PC-9 (cell line): ENCODE measurements around the gene ELOVL7. TPM values are rescaled to one million over a fixed set of nuclear protein-coding genes. Genes with fewer than 3 reads are reported as not detected.
"Not testable (repeated sequence)": the region's sequence is repeated elsewhere in the genome, so short reads cannot be mapped to it uniquely, and the experiment has no call there.

Experiments
- BruUV-seq: library from RNA; stranded (reverse); fragments of 400-500 nt; replicated peaks from 2 replicates; lab custom pipeline; 2021; lab: Mats Ljungman, UMichigan
- CTCF ChIA-PET: fragments of 300-600 bp; sonication (Branson Sonifier 250); formaldehyde crosslinking; loops from one replicate; lab custom pipeline; 2022; ENCODE audit warnings: antibody characterized with exemption; lab: Charles Lee
- POLR2A ChIA-PET: fragments of 300-600 bp; sonication (Branson Sonifier 250); formaldehyde crosslinking; loops from one replicate; lab custom pipeline; 2022; ENCODE audit warnings: antibody characterized with exemption; ENCODE audit not compliant: unreplicated experiment; lab: Charles Lee
- DNase-seq, 2 experiments: peaks; one replicate each; pipeline versions ENCODE4 v3.0.0 to v3.0.0-alpha.2; 2015 to 2022; ENCODE audit warnings: mixed read lengths in 1 of 2
- H2AFZ ChIP-seq: fragments of 200-600 bp; sonication (generic); 2 replicates; pipeline ENCODE4 v1.8.1; 2017; ENCODE audit warnings: antibody characterized with exemption
- H3F3A ChIP-seq: fragments of 200-600 bp; sonication (generic); 2 replicates; pipeline ENCODE4 v1.8.1; 2017; ENCODE audit warnings: antibody characterized with exemption, mild to moderate bottlenecking, low read depth; ENCODE audit not compliant: insufficient read depth
- H3K27ac ChIP-seq: fragments of 200-600 bp; sonication (generic); 2 replicates; pipeline ENCODE4 v1.6.1; 2016; ENCODE audit warnings: mixed run types
- H3K27me3 ChIP-seq: fragments of 200-600 bp; sonication (generic); 2 replicates; pipeline ENCODE4 v1.6.1; 2016; ENCODE audit warnings: low read depth, mixed run types; ENCODE audit not compliant: insufficient read depth
- H3K36me3 ChIP-seq: fragments of 200-600 bp; sonication (generic); 2 replicates; pipeline ENCODE4 v1.6.1; 2016; ENCODE audit warnings: low read depth, mixed run types
- H3K4me1 ChIP-seq: fragments of 200-600 bp; sonication (generic); replicated peaks from 2 replicates; pipeline ENCODE4 v1.6.1; 2016; ENCODE audit warnings: mixed run types; ENCODE audit not compliant: insufficient read depth
- H3K4me2 ChIP-seq: fragments of 200-600 bp; sonication (generic); 2 replicates; pipeline ENCODE4 v1.6.1; 2017; ENCODE audit warnings: mixed run types
- H3K4me3 ChIP-seq: fragments of 200-600 bp; sonication (generic); 2 replicates; pipeline ENCODE4 v1.6.1; 2016; ENCODE audit warnings: mixed run types
- H3K79me2 ChIP-seq: fragments of 200-600 bp; sonication (generic); 2 replicates; pipeline ENCODE4 v1.6.1; 2017; ENCODE audit warnings: low read depth, mixed run types
- H3K9me2 ChIP-seq: fragments of 200-600 bp; sonication (generic); 2 replicates; pipeline ENCODE4 v1.8.1; 2017; ENCODE audit warnings: mild to moderate bottlenecking; ENCODE audit not compliant: insufficient read depth
- H3K9me3 ChIP-seq: fragments of 200-600 bp; sonication (generic); 2 replicates; pipeline ENCODE4 v1.8.1; 2016; ENCODE audit warnings: low read depth; ENCODE audit not compliant: insufficient read depth
- H4K20me1 ChIP-seq: fragments of 200-600 bp; sonication (generic); 2 replicates; pipeline ENCODE4 v1.8.1; 2017; ENCODE audit not compliant: insufficient read depth
- EZH2 ChIP-seq: fragments of 200-600 bp; sonication (generic); IDR thresholded peaks from 2 replicates; pipeline ENCODE4 v1.8.0; 2017; ENCODE audit warnings: antibody characterized with exemption, low read depth
- intact Hi-C: fragments of 100-400 bp; cut with micrococcal nuclease; formaldehyde crosslinking; loops from one replicate; pipeline ENCODE4 v1.10.0; 2022; ENCODE audit not compliant: unreplicated experiment
- total RNA-seq: library from RNA; stranded (reverse); gene quantifications from 2 replicates; pipeline ENCODE4 v1.2.3, GENCODE V29; 2021
- TF ChIP-seq, protein P1 (sequence below): fragments of 200-600 bp; sonication (generic); conservative IDR thresholded peaks from 2 replicates; pipeline ENCODE4 v1.6.1; 2017; ENCODE audit warnings: mixed run types, antibody characterized with exemption, mild to moderate bottlenecking, moderate library complexity

The ELOVL7 gene
- total RNA-seq, 1 experiment from 2014 or later = 24.3 TPM

- Histone ChIP-seq H3K9me3 (no peaks in the 10 kb centered on the region), H3K4me1 (no peaks in the 10 kb centered on the region), H3K36me3 (no peaks in the 10 kb centered on the region), H2AFZ (no peak overlapping the region), H3K79me2 (no peaks in the 10 kb centered on the region), H3K4me3 (no peak overlapping the region), H3K9me2 (no peaks in the 10 kb centered on the region), H3K27ac (no peak overlapping the region), H3F3A (no peaks in the 10 kb centered on the region), H3K27me3 (no peaks in the 10 kb centered on the region), H3K4me2 (no peak overlapping the region), H4K20me1 (no peaks in the 10 kb centered on the region)
- ChIA-PET CTCF (no interaction called here), POLR2A (no interaction called here)
- intact Hi-C loops = no loop called here
- TF ChIP-seq, protein P1, sequence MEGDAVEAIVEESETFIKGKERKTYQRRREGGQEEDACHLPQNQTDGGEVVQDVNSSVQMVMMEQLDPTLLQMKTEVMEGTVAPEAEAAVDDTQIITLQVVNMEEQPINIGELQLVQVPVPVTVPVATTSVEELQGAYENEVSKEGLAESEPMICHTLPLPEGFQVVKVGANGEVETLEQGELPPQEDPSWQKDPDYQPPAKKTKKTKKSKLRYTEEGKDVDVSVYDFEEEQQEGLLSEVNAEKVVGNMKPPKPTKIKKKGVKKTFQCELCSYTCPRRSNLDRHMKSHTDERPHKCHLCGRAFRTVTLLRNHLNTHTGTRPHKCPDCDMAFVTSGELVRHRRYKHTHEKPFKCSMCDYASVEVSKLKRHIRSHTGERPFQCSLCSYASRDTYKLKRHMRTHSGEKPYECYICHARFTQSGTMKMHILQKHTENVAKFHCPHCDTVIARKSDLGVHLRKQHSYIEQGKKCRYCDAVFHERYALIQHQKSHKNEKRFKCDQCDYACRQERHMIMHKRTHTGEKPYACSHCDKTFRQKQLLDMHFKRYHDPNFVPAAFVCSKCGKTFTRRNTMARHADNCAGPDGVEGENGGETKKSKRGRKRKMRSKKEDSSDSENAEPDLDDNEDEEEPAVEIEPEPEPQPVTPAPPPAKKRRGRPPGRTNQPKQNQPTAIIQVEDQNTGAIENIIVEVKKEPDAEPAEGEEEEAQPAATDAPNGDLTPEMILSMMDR = no peak
- TF ChIP-seq EZH2 = no peak
- DNase-seq = no peak
- BruUV-seq = no TSS peak
Observed at GRCh38 chr5:60718166-60718892, 125.7 kb downstream of the ELOVL7 start.

GRCh38 chr5:60715201-60715928 lies 128.7 kb downstream of the ELOVL7 start:
- H3K4me2 ChIP-seq, DNase-seq, H3K4me1 ChIP-seq, BruUV-seq, intact Hi-C loops, H3K4me3 ChIP-seq, H3F3A ChIP-seq, H4K20me1 ChIP-seq, H3K79me2 ChIP-seq, H2AFZ ChIP-seq, H3K36me3 ChIP-seq, H3K9me2 ChIP-seq, H3K9me3 ChIP-seq, H3K27me3 ChIP-seq, POLR2A ChIA-PET, H3K27ac ChIP-seq: not testable (repeated sequence)
- CTCF ChIA-PET = interaction anchor here (0.6 kb wide), 1 partner anchor 30 kb away, joined by 7 read pairs; no protein-coding TSS in a partner anchor

DNA sequence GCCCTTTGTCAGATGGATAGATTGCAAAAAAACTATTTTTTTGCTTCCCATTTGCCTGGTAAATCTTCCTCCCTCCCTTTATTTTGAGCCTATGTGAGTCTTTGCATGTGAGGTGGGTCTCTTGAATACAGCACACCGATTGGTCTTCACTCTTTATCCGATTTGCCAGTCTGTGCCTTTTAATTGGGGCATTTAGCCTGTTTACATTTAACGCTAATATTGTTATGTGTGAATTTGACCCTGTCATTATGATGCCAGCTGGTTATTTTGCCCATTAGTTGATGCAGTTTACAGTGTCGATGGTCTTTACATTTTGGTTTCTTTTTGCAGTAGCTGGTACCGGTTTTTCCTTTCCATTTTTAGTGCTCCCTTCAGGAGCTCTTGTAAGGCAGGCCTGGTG lies 131.1 kb downstream of the ELOVL7 start:
- CTCF ChIA-PET = no interaction called here
- H3K4me2 ChIP-seq = no peak overlapping the region
- intact Hi-C loops = no loop called here

GRCh38 chr5:60711892-60712291 lies 132.2 kb downstream of the ELOVL7 start:
- H3K36me3 ChIP-seq, CTCF ChIA-PET, H3K27me3 ChIP-seq, DNase-seq, BruUV-seq, POLR2A ChIA-PET, H3F3A ChIP-seq, H2AFZ ChIP-seq, H3K4me2 ChIP-seq, H4K20me1 ChIP-seq, H3K9me3 ChIP-seq, H3K9me2 ChIP-seq, H3K4me1 ChIP-seq, H3K4me3 ChIP-seq, intact Hi-C loops, H3K27ac ChIP-seq, H3K79me2 ChIP-seq: not testable (repeated sequence)

More for the DNA sequence above, 131.1 kb downstream of the ELOVL7 start:
- BruUV-seq = no TSS peak
- Histone ChIP-seq H4K20me1 (no peaks in the 10 kb centered on the region), H3K4me3 (no peak overlapping the region), H3K9me2 (no peaks in the 10 kb centered on the region), H3K36me3 (no peaks in the 10 kb centered on the region), H3K4me1 (no peaks in the 10 kb centered on the region), H3K27me3 (no peaks in the 10 kb centered on the region), H3K27ac (no peak overlapping the region), H2AFZ (no peak overlapping the region), H3K9me3 (no peaks in the 10 kb centered on the region), H3F3A (no peaks in the 10 kb centered on the region), H3K79me2 (no peaks in the 10 kb centered on the region)
- POLR2A ChIA-PET = no interaction called here
- no peak for TF ChIP-seq EZH2
- TF ChIP-seq, protein P1 = no peak
- no peak for DNase-seq
